ENCODE results near the gene TNFRSF14. TPM values are rescaled to one million over a fixed set of nuclear protein-coding genes. Genes with fewer than 3 reads are reported as not detected.

TNFRSF14 gene
- total RNA-seq, 4 donors from 2014 or later = 34.4 to 94.6 (median 61.0) TPM

- TF ChIP-seq CTCF (IDR thresholded peaks at IDR 0.05; ENCODE audit: low read depth) = no peak
Observed at GRCh38 chr1:2534687-2535441, 21.3 kb upstream of the TNFRSF14 start.

- TF ChIP-seq CTCF (IDR thresholded peaks at IDR 0.05; ENCODE audit: low read depth) = no peak
Observed at GRCh38 chr1:2535455-2535854, 20.7 kb upstream of the TNFRSF14 start.

GRCh38 chr1:2535981-2536380 lies 20.2 kb upstream of the TNFRSF14 start:
- no peak for TF ChIP-seq CTCF (IDR thresholded peaks at IDR 0.05; ENCODE audit: low read depth)

- TF ChIP-seq CTCF (IDR thresholded peaks at IDR 0.05; ENCODE audit: low read depth) = no peak
Observed at GRCh38 chr1:2537784-2538115, 18.4 kb upstream of the TNFRSF14 start.

GRCh38 chr1:2538376-2538775 lies 17.8 kb upstream of the TNFRSF14 start:
- TF ChIP-seq CTCF (IDR thresholded peaks at IDR 0.05; ENCODE audit: low read depth) = no peak

GRCh38 chr1:2538872-2539271 lies 17.3 kb upstream of the TNFRSF14 start:
- TF ChIP-seq CTCF (IDR thresholded peaks at IDR 0.05; ENCODE audit: low read depth) = no peak

GRCh38 chr1:2539312-2539907 lies 16.8 kb upstream of the TNFRSF14 start:
- no peak for TF ChIP-seq CTCF (IDR thresholded peaks at IDR 0.05; ENCODE audit: low read depth)

Measured in subcutaneous adipose tissue (tissue), 4 donors.